ENCODE measurements around the gene SH3RF1. TPM values are rescaled to one million over a fixed set of nuclear protein-coding genes. Genes with fewer than 3 reads are reported as not detected.

Gene SH3RF1
- total RNA-seq, 2 experiments from 2014 or later: 0.22 to 0.55 TPM

GRCh38 chr4:169254546-169254983, 16.2 kb downstream of the SH3RF1 start:
- intact Hi-C loops (cut with micrococcal nuclease): no loop called here
- no peaks in the 10 kb centered on the region for H3K9me3 Mint-ChIP-seq
- H3K27me3 Mint-ChIP-seq (ENCODE audit: low read depth): peaks cover 13% of the 10 kb centered on the region
- CTCF ChIA-PET: no interaction called here
- no peak for DNase-seq
- H3K36me3 Mint-ChIP-seq (ENCODE audit: low read depth): no peaks in the 10 kb centered on the region
- H3K27ac Mint-ChIP-seq: no peak overlapping the region
- H3K4me1 Mint-ChIP-seq (ENCODE audit: low read depth): no peaks in the 10 kb centered on the region
- H3K4me3 Mint-ChIP-seq: no peak overlapping the region

DNA sequence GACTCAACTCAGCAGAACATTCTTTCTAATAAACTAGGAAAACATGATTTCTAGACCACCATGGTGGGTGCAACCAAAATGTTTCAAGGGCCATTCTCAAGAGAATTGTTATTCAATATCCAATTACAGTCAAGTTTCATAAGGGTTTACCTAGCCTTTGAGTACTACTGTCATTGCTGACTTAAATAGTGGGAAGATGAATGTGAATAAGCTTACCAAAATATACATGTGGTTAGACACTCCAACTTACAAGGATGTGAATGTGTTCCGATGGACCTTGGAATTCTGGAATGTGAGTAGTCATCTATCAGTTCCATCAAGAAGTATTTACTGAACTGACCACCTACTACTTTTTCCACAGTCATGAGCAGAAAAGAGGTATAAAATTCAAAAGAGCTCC, 16.9 kb downstream of the SH3RF1 start:
- intact Hi-C loops (cut with micrococcal nuclease): no loop called here
- H3K36me3 Mint-ChIP-seq (ENCODE audit: low read depth): no peaks in the 10 kb centered on the region
- H3K27me3 Mint-ChIP-seq (ENCODE audit: low read depth): peaks cover 13% of the 10 kb centered on the region
- CTCF ChIA-PET: no interaction called here
- no peaks in the 10 kb centered on the region for H3K9me3 Mint-ChIP-seq
- no peaks in the 10 kb centered on the region for H3K4me1 Mint-ChIP-seq (ENCODE audit: low read depth)
- no peak overlapping the region for H3K4me3 Mint-ChIP-seq
- H3K27ac Mint-ChIP-seq: no peak overlapping the region
- DNase-seq: no peak

DNA sequence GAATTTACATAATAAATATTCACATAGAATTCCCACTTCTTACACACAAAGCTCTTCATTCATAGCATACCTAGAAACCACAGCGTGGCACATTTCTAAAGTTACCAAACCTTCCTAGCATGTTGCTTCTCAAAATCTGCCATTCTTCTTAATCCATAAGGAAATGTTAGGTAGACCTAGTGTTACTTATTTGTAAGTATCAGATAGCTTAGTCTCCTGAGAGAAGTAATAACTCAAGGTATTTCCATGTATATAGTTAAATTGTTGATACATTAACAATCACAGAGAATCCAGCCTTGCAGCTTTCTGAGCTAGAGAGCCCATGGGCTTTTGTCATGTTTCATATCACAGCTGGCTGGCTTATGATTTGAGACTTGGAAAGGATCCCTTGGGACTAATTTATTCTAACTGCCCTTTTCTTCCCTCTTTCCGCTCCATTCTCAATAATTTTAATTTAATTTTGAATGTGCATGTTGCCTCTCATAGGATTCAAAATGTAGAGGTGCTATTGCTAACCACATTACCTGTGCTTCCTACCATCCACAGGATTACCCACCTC, 17.6 kb downstream of the SH3RF1 start:
- no peak for DNase-seq
- Mint-ChIP-seq H3K27ac (no peak overlapping the region), H3K36me3 (ENCODE audit: low read depth) (no peaks in the 10 kb centered on the region), H3K4me1 (ENCODE audit: low read depth) (no peaks in the 10 kb centered on the region), H3K4me3 (no peak overlapping the region), H3K27me3 (ENCODE audit: low read depth) (peaks cover 13% of the 10 kb centered on the region), H3K9me3 (no peaks in the 10 kb centered on the region)
- intact Hi-C loops (cut with micrococcal nuclease): no loop called here
- CTCF ChIA-PET: no interaction called here

- Mint-ChIP-seq H3K4me1 (ENCODE audit: low read depth) (no peaks in the 10 kb centered on the region), H3K4me3 (no peak overlapping the region), H3K36me3 (ENCODE audit: low read depth) (no peaks in the 10 kb centered on the region), H3K27ac (no peak overlapping the region), H3K27me3 (ENCODE audit: low read depth) (peaks cover 13% of the 10 kb centered on the region), H3K9me3 (no peaks in the 10 kb centered on the region)
- intact Hi-C loops (cut with micrococcal nuclease): no loop called here
- CTCF ChIA-PET: no interaction called here
- no peak for DNase-seq
Measured at GRCh38 chr4:169252339-169253112, 18.2 kb downstream of the SH3RF1 start.

DNA sequence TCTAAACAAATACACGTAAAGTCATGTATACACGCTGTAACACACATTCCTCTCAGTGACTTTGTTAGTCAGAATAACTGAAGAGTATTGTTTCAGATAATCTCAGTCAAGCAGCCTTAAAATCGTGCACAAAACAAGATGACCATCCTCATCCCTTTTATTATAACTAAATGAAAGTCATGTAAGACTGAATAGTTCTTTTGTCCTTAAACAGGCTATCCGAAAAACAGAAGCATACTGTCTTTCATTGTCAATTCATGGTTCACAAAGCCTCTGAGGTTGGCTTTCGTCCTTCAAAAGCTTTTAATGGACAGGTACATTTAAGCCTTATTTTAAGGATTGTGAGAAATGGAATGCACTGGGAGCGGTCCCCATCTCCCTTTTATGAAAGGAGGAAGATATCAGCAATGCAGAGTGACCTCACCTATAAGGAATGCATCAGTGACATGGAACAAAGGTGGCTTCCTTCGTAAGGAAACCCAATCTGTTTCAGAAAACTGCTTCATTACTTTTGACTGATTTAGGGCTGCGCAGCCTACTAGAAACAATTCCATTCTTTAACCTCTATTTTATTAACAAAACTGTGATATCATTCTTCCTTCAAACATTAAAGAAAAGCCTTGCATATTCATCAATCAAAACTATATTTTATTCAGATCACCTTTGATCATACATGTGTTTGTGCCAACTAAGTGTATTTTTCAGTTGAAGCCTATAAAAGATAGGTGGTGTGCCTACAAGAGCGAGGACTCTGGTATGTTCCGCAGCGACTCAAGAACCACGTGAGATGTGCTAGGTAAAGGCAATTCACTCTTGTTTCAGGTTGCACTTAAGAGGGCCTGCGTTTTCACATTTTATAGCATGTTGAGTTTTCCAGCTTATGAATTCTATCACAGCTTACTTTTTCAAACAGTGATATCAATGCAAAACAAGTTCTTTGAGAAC, 19.2 kb downstream of the SH3RF1 start:
- no peak overlapping the region for H3K4me3 Mint-ChIP-seq
- H3K27ac Mint-ChIP-seq: no peak overlapping the region
- DNase-seq: no peak
- intact Hi-C loops (cut with micrococcal nuclease): no loop called here
- H3K27me3 Mint-ChIP-seq (ENCODE audit: low read depth): peaks cover 16% of the 10 kb centered on the region
- H3K36me3 Mint-ChIP-seq (ENCODE audit: low read depth): no peaks in the 10 kb centered on the region
- H3K9me3 Mint-ChIP-seq: no peaks in the 10 kb centered on the region
- no peaks in the 10 kb centered on the region for H3K4me1 Mint-ChIP-seq (ENCODE audit: low read depth)
- CTCF ChIA-PET: no interaction called here

- no peak overlapping the region for H3K27ac Mint-ChIP-seq
- CTCF ChIA-PET: no interaction called here
Measured at GRCh38 chr4:169250796-169251195, 20.0 kb downstream of the SH3RF1 start.

GRCh38 chr4:169249999-169250398, 20.8 kb downstream of the SH3RF1 start:
- no peaks in the 10 kb centered on the region for H3K4me1 Mint-ChIP-seq (ENCODE audit: low read depth)
- H3K9me3 Mint-ChIP-seq: no peaks in the 10 kb centered on the region
- intact Hi-C loops (cut with micrococcal nuclease): no loop called here
- H3K36me3 Mint-ChIP-seq (ENCODE audit: low read depth): no peaks in the 10 kb centered on the region
- no peak for DNase-seq
- H3K27me3 Mint-ChIP-seq (ENCODE audit: low read depth): peaks cover 16% of the 10 kb centered on the region
- H3K4me3 Mint-ChIP-seq: no peak overlapping the region
- H3K27ac Mint-ChIP-seq: no peak overlapping the region
- CTCF ChIA-PET: no interaction called here

More at GRCh38 chr4:169250796-169251195, 20.0 kb downstream of the SH3RF1 start:
- intact Hi-C loops (cut with micrococcal nuclease): no loop called here
- Mint-ChIP-seq H3K4me3 (no peak overlapping the region), H3K27me3 (ENCODE audit: low read depth) (peaks cover 16% of the 10 kb centered on the region), H3K36me3 (ENCODE audit: low read depth) (no peaks in the 10 kb centered on the region), H3K9me3 (no peaks in the 10 kb centered on the region), H3K4me1 (ENCODE audit: low read depth) (no peaks in the 10 kb centered on the region)
- DNase-seq: no peak

GRCh38 chr4:169249214-169249973, 21.4 kb downstream of the SH3RF1 start:
- H3K36me3 Mint-ChIP-seq (ENCODE audit: low read depth): no peaks in the 10 kb centered on the region
- CTCF ChIA-PET: no interaction called here
- intact Hi-C loops (cut with micrococcal nuclease): no loop called here

GRCh38 chr4:169248645-169249044, 22.1 kb downstream of the SH3RF1 start:
- H3K27me3 Mint-ChIP-seq (ENCODE audit: low read depth): peaks cover 19% of the 10 kb centered on the region
- DNase-seq: no peak
- H3K9me3 Mint-ChIP-seq: no peaks in the 10 kb centered on the region
- no peak overlapping the region for H3K4me3 Mint-ChIP-seq
- no peaks in the 10 kb centered on the region for H3K36me3 Mint-ChIP-seq (ENCODE audit: low read depth)
- no peaks in the 10 kb centered on the region for H3K4me1 Mint-ChIP-seq (ENCODE audit: low read depth)
- intact Hi-C loops (cut with micrococcal nuclease): no loop called here
- no peak overlapping the region for H3K27ac Mint-ChIP-seq
- CTCF ChIA-PET: no interaction called here

More at GRCh38 chr4:169249214-169249973, 21.4 kb downstream of the SH3RF1 start:
- Mint-ChIP-seq H3K9me3 (no peaks in the 10 kb centered on the region), H3K4me3 (no peak overlapping the region), H3K4me1 (ENCODE audit: low read depth) (no peaks in the 10 kb centered on the region), H3K27me3 (ENCODE audit: low read depth) (peaks cover 12% of the 10 kb centered on the region), H3K27ac (no peak overlapping the region)
- no peak for DNase-seq

DNA sequence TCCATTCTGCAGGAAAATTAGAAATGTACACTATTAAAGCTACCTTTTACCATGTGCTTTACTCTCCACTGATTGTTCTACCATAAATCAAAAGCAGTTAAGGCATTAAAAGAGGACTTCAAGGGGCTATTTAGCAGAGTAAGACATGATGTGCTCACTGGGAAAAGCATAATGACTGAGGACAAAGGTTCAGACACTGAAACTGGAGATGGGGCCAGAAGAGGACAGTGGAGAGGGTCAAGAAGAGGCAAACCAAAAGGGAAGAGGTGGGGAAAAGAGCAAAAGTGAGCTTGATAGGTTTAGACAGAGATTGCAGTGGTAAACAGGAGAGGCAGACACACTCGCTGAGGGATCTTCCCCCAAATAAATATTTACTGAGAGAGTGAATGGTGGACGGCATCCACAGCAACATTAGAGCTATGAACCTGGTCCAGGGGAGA, 23.8 kb downstream of the SH3RF1 start:
- CTCF ChIA-PET: interaction anchor here (0.6 kb wide), 1 partner anchor 234 kb away, joined by 3 read pairs; no protein-coding TSS in a partner anchor
- no peaks in the 10 kb centered on the region for H3K36me3 Mint-ChIP-seq (ENCODE audit: low read depth)
- no peaks in the 10 kb centered on the region for H3K4me1 Mint-ChIP-seq (ENCODE audit: low read depth)
- H3K4me3 Mint-ChIP-seq: no peak overlapping the region
- H3K27me3 Mint-ChIP-seq (ENCODE audit: low read depth): peaks cover 17% of the 10 kb centered on the region
- no peak overlapping the region for H3K27ac Mint-ChIP-seq
- no peak for DNase-seq
- intact Hi-C loops (cut with micrococcal nuclease): no loop called here
- H3K9me3 Mint-ChIP-seq: no peaks in the 10 kb centered on the region

DNA sequence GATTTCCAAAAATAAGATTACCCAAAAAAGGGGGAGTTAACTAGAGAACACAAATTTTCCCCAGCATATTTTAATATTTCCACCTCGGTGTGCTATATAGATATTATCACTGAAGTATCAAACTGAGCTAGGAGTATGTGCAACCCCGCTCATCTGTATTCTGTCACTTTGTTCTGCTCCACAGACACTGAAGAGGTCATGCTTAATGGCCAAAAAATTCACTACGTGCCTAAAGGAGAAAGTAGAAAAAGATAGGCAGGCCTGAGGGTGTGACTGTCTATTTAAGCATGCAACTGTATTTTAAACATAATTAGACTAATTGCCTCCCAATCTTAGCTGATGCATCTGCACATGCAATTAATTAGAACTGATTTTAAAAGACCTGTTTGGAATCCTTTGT, 24.5 kb downstream of the SH3RF1 start:
- no peaks in the 10 kb centered on the region for H3K4me1 Mint-ChIP-seq (ENCODE audit: low read depth)
- intact Hi-C loops (cut with micrococcal nuclease): no loop called here
- no peaks in the 10 kb centered on the region for H3K9me3 Mint-ChIP-seq
- no peak overlapping the region for H3K27ac Mint-ChIP-seq
- H3K4me3 Mint-ChIP-seq: no peak overlapping the region
- DNase-seq: no peak
- no peaks in the 10 kb centered on the region for H3K36me3 Mint-ChIP-seq (ENCODE audit: low read depth)
- CTCF ChIA-PET: interaction anchor here (0.6 kb wide), 1 partner anchor 234 kb away, joined by 3 read pairs; no protein-coding TSS in a partner anchor
- peaks cover 17% of the 10 kb centered on the region for H3K27me3 Mint-ChIP-seq (ENCODE audit: low read depth)

DNA sequence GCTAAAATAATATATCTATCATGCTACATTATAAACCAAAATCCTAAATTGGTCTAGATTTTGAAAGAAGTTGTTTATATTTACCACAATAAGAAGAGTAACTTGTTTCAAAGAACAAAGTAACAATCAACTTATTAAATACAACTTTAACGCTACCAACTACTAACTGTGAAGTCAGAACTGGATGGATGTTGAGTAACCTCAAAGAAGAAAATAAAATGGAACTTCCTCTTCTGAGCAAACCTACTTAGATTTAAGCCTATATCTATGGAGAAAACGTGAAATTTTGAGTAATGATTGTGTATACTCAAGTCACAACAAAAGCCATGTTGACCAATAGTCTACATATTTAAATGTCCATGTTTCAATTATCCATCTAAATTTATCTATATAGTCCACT, 25.7 kb downstream of the SH3RF1 start:
- peaks cover 20% of the 10 kb centered on the region for H3K27me3 Mint-ChIP-seq (ENCODE audit: low read depth)
- CTCF ChIA-PET: no interaction called here
- intact Hi-C loops (cut with micrococcal nuclease): no loop called here
- no peak overlapping the region for H3K4me3 Mint-ChIP-seq
- DNase-seq: no peak
- H3K9me3 Mint-ChIP-seq: no peaks in the 10 kb centered on the region
- H3K27ac Mint-ChIP-seq: no peak overlapping the region
- H3K36me3 Mint-ChIP-seq (ENCODE audit: low read depth): no peaks in the 10 kb centered on the region
- H3K4me1 Mint-ChIP-seq (ENCODE audit: low read depth): no peaks in the 10 kb centered on the region
